HG02623 (cell line): ENCODE measurements around the gene SELENOV.

Experiments
- ATAC-seq: cut with Tn5 transposase; IDR thresholded peaks from one replicate; pipeline ENCODE4 v1.9.1; 2021; ENCODE audit warnings: moderate library complexity; ENCODE audit not compliant: unreplicated experiment

SELENOV gene

GRCh38 chr19:39492788-39493187 is 22.2 kb upstream of the SELENOV start:
- no peak for ATAC-seq

GRCh38 chr19:39494661-39495060 is 20.3 kb upstream of the SELENOV start:
- no peak for ATAC-seq

GRCh38 chr19:39496063-39496462 is 18.9 kb upstream of the SELENOV start:
- ATAC-seq, result no peak

GRCh38 chr19:39497701-39497995 is 17.3 kb upstream of the SELENOV start:
- no peak for ATAC-seq

GRCh38 chr19:39497996-39498797 is 16.7 kb upstream of the SELENOV start:
- no peak for ATAC-seq

GRCh38 chr19:39498798-39499642 is 15.9 kb upstream of the SELENOV start, which contains the start of gene DLL3:
Gene DLL3 (plus strand): TSS chr19:39498947. CDS start chr19:39498975, 28 bp downstream.
- ATAC-seq, result no peak

- ATAC-seq, result no peak
Observed at GRCh38 chr19:39499932-39500331, 15.0 kb upstream of the SELENOV start.

- no peak for ATAC-seq
Observed at GRCh38 chr19:39500543-39500942, 14.4 kb upstream of the SELENOV start.

- no peak for ATAC-seq
Observed at GRCh38 chr19:39501340-39501739, 13.6 kb upstream of the SELENOV start.

- ATAC-seq, result no peak
Observed at GRCh38 chr19:39502640-39503417, 12.1 kb upstream of the SELENOV start.

GRCh38 chr19:39506598-39506943 is 8.4 kb upstream of the SELENOV start:
- no peak for ATAC-seq

GRCh38 chr19:39506944-39507714 is 7.8 kb upstream of the SELENOV start:
- no peak for ATAC-seq

GRCh38 chr19:39507715-39508364 is 7.1 kb upstream of the SELENOV start:
- no peak for ATAC-seq

- ATAC-seq, result no peak
Observed at GRCh38 chr19:39508629-39509028, 6.3 kb upstream of the SELENOV start.

GRCh38 chr19:39509233-39509632 is 5.7 kb upstream of the SELENOV start:
- no peak for ATAC-seq

- no peak for ATAC-seq
Observed at GRCh38 chr19:39512988-39513387, 2.0 kb upstream of the SELENOV start.

- no peak for ATAC-seq
Observed at GRCh38 chr19:39515551-39516191, 732 bp downstream of the SELENOV start.

GRCh38 chr19:39516270-39516669 is 1.3 kb downstream of the SELENOV start:
- no peak for ATAC-seq

GRCh38 chr19:39517432-39517831 is 2.5 kb downstream of the SELENOV start:
- no peak for ATAC-seq

- ATAC-seq, result no peak
Observed at GRCh38 chr19:39518458-39518857, 3.5 kb downstream of the SELENOV start.
